HepG2 (cell line): ENCODE results near the gene ZG16. TPM values are rescaled to one million over a fixed set of nuclear protein-coding genes. Genes with fewer than 3 reads are reported as not detected.

Experiments
- CAMTA2 ChIP-seq: sonication (generic); formaldehyde crosslinking; IDR thresholded peaks from 2 replicates; pipeline ENCODE4 v1.4.0; 2020; ENCODE audit warnings: mild to moderate bottlenecking, missing genetic modification reagents, borderline replicate concordance
- ERF ChIP-seq: IDR thresholded peaks from 2 replicates; pipeline ENCODE4 v1.6.1; 2018; ENCODE audit warnings: missing biosample characterization, missing genetic modification reagents
- MED13 ChIP-seq: sonication (generic); formaldehyde crosslinking; IDR thresholded peaks from 2 replicates; pipeline ENCODE4 v1.5.0; 2020; ENCODE audit warnings: missing genetic modification reagents
- RXRB ChIP-seq: IDR thresholded peaks from 2 replicates; pipeline ENCODE4 v1.6.1; 2016; ENCODE audit warnings: borderline replicate concordance, missing genetic modification reagents, missing compliant biosample characterization
- SIN3A ChIP-seq: IDR thresholded peaks from 2 replicates; pipeline ENCODE4 v1.6.1; 2011; ENCODE audit warnings: low read depth, mild to moderate bottlenecking, control low read depth, low read length, borderline replicate concordance
- ZMYM4 ChIP-seq: sonication (generic); formaldehyde crosslinking; IDR thresholded peaks from 2 replicates; pipeline ENCODE4 v1.8.1; 2023; ENCODE audit warnings: mild to moderate bottlenecking, missing genetic modification reagents
- ZNF235 ChIP-seq: sonication (generic); formaldehyde crosslinking; IDR thresholded peaks from 2 replicates; pipeline ENCODE4 v1.8.1; 2023; ENCODE audit warnings: mild to moderate bottlenecking, missing genetic modification reagents, borderline replicate concordance
- ZNF263 ChIP-seq: sonication (generic); formaldehyde crosslinking; IDR thresholded peaks from 2 replicates; pipeline ENCODE4 v1.4.0; 2020; ENCODE audit warnings: missing genetic modification reagents
- ZNF589 ChIP-seq: sonication (generic); formaldehyde crosslinking; conservative IDR thresholded peaks from 2 replicates; pipeline ENCODE4 v1.8.0; 2022; ENCODE audit warnings: mild to moderate bottlenecking, moderate library complexity, missing genetic modification reagents
- ZNF614 ChIP-seq: IDR thresholded peaks from 2 replicates; pipeline ENCODE4 v1.6.1; 2018; ENCODE audit warnings: missing biosample characterization, missing genetic modification reagents, inconsistent platforms, borderline replicate concordance
- ZNF616 ChIP-seq: sonication (generic); formaldehyde crosslinking; IDR thresholded peaks from 2 replicates; pipeline ENCODE4 v1.5.0; 2020; ENCODE audit warnings: low read depth, mild to moderate bottlenecking, missing genetic modification reagents
- ZNF709 ChIP-seq: sonication (generic); formaldehyde crosslinking; IDR thresholded peaks from 2 replicates; pipeline ENCODE4 v1.5.0; 2020; ENCODE audit warnings: mild to moderate bottlenecking, missing genetic modification reagents
- polyA plus RNA-seq, 8 experiments: library from polyadenylated mRNA; depleted of rRNA in 3 of 8; stranded (reverse) in 7 of 8; unstranded in 1 of 8; fragments of >200 nt; fragmentation: Illumina TruSeq in 4 of 8; extraction: Trizol in 4 of 8; gene quantifications; 2 replicates each; pipeline versions ENCODE4 v1.2.1 to v1.2.3, GENCODE V29; 2011 to 2016; ENCODE audit warnings: low read depth in 4 of 8, missing spikeins in 1 of 8, mixed read lengths in 1 of 8; ENCODE audit not compliant: insufficient read depth in 1 of 8
- total RNA-seq, 5 experiments: library from RNA; depleted of rRNA; stranded (reverse); fragments of >200 nt; fragmentation: Illumina TruSeq; extraction: Trizol; gene quantifications; 2 replicates each; pipeline ENCODE4 v1.2.3, GENCODE V29; 2016; ENCODE audit warnings: low read depth in 1 of 5
- TF ChIP-seq, protein P1 (sequence below): sonication (generic); formaldehyde crosslinking; conservative IDR thresholded peaks from 2 replicates; pipeline ENCODE4 v1.5.0; 2020; ENCODE audit warnings: missing genetic modification reagents
- TF ChIP-seq, protein P2 (sequence below): sonication (generic); formaldehyde crosslinking; IDR thresholded peaks from 2 replicates; pipeline ENCODE4 v1.4.0; 2020; ENCODE audit warnings: mild to moderate bottlenecking, missing genetic modification reagents
- TF ChIP-seq, protein P3 (sequence below): sonication (generic); formaldehyde crosslinking; IDR thresholded peaks from 2 replicates; pipeline ENCODE4 v1.4.0; 2020; ENCODE audit warnings: mild to moderate bottlenecking, missing genetic modification reagents
- TF ChIP-seq, protein P4 (sequence below): sonication (generic); formaldehyde crosslinking; IDR thresholded peaks from 2 replicates; pipeline ENCODE4 v1.8.1; 2023; ENCODE audit warnings: mild to moderate bottlenecking, missing genetic modification reagents, borderline replicate concordance
- TF ChIP-seq, protein P5 (sequence below): sonication (generic); formaldehyde crosslinking; IDR thresholded peaks from 2 replicates; pipeline ENCODE4 v1.8.1; 2023; ENCODE audit warnings: missing genetic modification reagents, mild to moderate bottlenecking, borderline replicate concordance
- TF ChIP-seq, protein P6 (sequence below): sonication (generic); formaldehyde crosslinking; IDR thresholded peaks from 2 replicates; pipeline ENCODE4 v1.9.0; 2021; ENCODE audit warnings: mild to moderate bottlenecking, missing genetic modification reagents

The ZG16 gene
- total and polyA plus RNA-seq, 2 of the 13 experiments (the other 11 are each of a cell fraction or from before 2014, with no cell fraction given), result 0.04 to 0.07 TPM

DNA sequence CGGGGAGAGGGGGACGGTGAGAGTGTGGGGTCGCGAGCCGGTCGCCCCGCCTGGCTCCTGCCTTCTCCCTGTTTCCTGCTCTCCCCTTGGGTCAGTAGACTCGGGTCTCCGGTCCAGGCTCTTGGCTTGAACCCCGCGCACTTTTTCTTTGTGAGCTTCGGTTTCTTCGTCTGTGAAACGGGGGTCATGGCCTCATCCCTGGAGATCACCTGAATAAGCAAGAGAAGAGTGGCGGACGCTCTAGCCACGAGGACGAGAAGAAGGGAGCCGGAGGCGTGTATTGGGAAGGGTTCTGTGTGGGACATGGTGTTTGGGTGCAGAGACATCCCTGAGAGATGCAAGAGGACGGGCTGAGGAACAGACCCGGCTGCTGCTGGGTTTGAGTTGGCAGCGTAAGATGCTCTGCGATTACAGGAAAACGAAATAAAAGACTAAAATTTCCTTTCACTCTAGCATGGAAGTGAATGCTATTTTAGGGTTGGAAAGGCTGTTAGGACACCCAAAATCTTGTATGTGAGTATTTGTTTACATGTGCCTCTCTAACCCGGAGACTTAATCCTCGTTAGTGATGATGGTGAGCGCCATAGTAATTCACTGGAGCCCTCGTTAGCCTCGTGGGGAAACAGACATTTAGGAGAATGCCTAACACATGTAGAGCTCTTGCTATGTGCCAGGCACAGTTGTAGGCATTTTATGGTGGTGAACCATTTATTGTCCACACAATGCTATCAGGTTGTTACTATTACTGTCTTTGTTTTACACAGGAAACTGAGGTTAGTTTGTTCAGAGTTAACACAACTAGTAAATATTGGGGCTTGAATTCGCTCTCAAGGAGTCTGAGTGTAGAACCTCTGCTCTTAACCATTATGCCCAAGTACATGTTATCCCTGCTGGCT, 13.1 kb downstream of the ZG16 start (continued):
- TF ChIP-seq ZNF263 (CRISPR knock-in tag), result peak; percentile 1; the same call in 1 of the 2 replicates
- TF ChIP-seq ZMYM4 (CRISPR knock-in tag), result 0 out of 2 replicates have a peak, but pooled peaks have one; percentile 16
- TF ChIP-seq, protein P1, sequence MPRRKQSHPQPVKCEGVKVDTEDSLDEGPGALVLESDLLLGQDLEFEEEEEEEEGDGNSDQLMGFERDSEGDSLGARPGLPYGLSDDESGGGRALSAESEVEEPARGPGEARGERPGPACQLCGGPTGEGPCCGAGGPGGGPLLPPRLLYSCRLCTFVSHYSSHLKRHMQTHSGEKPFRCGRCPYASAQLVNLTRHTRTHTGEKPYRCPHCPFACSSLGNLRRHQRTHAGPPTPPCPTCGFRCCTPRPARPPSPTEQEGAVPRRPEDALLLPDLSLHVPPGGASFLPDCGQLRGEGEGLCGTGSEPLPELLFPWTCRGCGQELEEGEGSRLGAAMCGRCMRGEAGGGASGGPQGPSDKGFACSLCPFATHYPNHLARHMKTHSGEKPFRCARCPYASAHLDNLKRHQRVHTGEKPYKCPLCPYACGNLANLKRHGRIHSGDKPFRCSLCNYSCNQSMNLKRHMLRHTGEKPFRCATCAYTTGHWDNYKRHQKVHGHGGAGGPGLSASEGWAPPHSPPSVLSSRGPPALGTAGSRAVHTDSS (CRISPR knock-in tag), result peak; percentile 12; the same call in 1 of the 2 replicates
- TF ChIP-seq, protein P2, sequence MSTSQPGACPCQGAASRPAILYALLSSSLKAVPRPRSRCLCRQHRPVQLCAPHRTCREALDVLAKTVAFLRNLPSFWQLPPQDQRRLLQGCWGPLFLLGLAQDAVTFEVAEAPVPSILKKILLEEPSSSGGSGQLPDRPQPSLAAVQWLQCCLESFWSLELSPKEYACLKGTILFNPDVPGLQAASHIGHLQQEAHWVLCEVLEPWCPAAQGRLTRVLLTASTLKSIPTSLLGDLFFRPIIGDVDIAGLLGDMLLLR (CRISPR knock-in tag), result 0 out of 2 replicates have a peak, but pooled peaks have one; percentile 3
- TF ChIP-seq RXRB (CRISPR knock-in tag), result no peak
- peak; percentile 23; the same call in 1 of the 2 replicates for TF ChIP-seq ZNF616 (CRISPR knock-in tag)
- TF ChIP-seq, protein P3, sequence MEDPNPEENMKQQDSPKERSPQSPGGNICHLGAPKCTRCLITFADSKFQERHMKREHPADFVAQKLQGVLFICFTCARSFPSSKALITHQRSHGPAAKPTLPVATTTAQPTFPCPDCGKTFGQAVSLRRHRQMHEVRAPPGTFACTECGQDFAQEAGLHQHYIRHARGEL, result 0 out of 2 replicates have a peak, but pooled peaks have one; percentile 2
- TF ChIP-seq, protein P4, sequence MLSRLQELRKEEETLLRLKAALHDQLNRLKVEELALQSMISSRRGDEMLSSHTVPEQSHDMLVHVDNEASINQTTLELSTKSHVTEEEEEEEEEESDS, result no peak
- no peak for TF ChIP-seq MED13
- no peak for TF ChIP-seq ZNF589
- TF ChIP-seq, protein P5, sequence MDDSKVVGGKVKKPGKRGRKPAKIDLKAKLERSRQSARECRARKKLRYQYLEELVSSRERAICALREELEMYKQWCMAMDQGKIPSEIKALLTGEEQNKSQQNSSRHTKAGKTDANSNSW (CRISPR knock-in tag), result no peak
- peak; percentile 84; the same call in 1 of the 2 replicates for TF ChIP-seq ZNF235
- TF ChIP-seq, protein P6, sequence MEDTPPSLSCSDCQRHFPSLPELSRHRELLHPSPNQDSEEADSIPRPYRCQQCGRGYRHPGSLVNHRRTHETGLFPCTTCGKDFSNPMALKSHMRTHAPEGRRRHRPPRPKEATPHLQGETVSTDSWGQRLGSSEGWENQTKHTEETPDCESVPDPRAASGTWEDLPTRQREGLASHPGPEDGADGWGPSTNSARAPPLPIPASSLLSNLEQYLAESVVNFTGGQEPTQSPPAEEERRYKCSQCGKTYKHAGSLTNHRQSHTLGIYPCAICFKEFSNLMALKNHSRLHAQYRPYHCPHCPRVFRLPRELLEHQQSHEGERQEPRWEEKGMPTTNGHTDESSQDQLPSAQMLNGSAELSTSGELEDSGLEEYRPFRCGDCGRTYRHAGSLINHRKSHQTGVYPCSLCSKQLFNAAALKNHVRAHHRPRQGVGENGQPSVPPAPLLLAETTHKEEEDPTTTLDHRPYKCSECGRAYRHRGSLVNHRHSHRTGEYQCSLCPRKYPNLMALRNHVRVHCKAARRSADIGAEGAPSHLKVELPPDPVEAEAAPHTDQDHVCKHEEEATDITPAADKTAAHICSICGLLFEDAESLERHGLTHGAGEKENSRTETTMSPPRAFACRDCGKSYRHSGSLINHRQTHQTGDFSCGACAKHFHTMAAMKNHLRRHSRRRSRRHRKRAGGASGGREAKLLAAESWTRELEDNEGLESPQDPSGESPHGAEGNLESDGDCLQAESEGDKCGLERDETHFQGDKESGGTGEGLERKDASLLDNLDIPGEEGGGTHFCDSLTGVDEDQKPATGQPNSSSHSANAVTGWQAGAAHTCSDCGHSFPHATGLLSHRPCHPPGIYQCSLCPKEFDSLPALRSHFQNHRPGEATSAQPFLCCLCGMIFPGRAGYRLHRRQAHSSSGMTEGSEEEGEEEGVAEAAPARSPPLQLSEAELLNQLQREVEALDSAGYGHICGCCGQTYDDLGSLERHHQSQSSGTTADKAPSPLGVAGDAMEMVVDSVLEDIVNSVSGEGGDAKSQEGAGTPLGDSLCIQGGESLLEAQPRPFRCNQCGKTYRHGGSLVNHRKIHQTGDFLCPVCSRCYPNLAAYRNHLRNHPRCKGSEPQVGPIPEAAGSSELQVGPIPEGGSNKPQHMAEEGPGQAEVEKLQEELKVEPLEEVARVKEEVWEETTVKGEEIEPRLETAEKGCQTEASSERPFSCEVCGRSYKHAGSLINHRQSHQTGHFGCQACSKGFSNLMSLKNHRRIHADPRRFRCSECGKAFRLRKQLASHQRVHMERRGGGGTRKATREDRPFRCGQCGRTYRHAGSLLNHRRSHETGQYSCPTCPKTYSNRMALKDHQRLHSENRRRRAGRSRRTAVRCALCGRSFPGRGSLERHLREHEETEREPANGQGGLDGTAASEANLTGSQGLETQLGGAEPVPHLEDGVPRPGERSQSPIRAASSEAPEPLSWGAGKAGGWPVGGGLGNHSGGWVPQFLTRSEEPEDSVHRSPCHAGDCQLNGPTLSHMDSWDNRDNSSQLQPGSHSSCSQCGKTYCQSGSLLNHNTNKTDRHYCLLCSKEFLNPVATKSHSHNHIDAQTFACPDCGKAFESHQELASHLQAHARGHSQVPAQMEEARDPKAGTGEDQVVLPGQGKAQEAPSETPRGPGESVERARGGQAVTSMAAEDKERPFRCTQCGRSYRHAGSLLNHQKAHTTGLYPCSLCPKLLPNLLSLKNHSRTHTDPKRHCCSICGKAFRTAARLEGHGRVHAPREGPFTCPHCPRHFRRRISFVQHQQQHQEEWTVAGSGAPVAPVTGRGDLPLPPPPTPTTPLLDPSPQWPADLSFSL (CRISPR knock-in tag), result 0 out of 2 replicates have a peak, but pooled peaks have one; percentile 39
- peak; percentile 1; the same call in 1 of the 2 replicates for TF ChIP-seq SIN3A
- TF ChIP-seq ZNF614 (CRISPR knock-in tag), result no peak
- TF ChIP-seq CAMTA2 (CRISPR knock-in tag), result 0 out of 2 replicates have a peak, but pooled peaks have one; percentile 15
- TF ChIP-seq ZNF709, result no peak
- 0 out of 2 replicates have a peak, but pooled peaks have one; percentile 5 for TF ChIP-seq ERF
